Measurements from ENCODE around the gene SAFB2.

The SAFB2 gene

GRCh38 chr19:5637971-5638370 lies 15.4 kb upstream of the SAFB2 start:
- TF ChIP-seq CTCF (IDR thresholded peaks at IDR 0.05; ENCODE audit: low read depth, low read length) = no peak
- H3K4me3 ChIP-seq (ENCODE audit: low read depth, low read length) = no peak overlapping the region

DNA sequence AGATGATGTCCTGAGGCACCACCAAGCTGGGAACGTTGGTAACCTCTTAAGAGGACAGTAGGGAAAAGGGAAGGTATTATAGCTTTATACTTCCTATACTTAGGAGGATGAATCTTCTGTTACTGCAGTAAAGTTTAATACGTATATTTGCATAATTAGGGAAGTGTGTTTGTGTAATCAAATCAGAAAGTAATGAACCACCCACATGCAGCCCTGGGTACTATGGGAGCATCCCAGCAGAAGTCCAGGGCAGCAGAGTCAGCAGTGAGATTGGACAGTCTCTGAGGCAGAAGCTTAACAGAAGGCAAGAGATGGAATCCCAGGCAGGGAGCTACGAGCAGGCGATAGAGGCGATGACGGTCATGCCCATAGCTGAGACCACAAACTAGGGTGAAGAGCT lies 12.9 kb upstream of the SAFB2 start:
- no peak overlapping the region for H3K4me3 ChIP-seq (ENCODE audit: low read depth, low read length)
- no peak for TF ChIP-seq CTCF (IDR thresholded peaks at IDR 0.05; ENCODE audit: low read depth, low read length)

- no peak overlapping the region for H3K4me3 ChIP-seq (ENCODE audit: low read depth, low read length)
- no peak for TF ChIP-seq CTCF (IDR thresholded peaks at IDR 0.05; ENCODE audit: low read depth, low read length)
These were observed 10.1 kb upstream of the SAFB2 start for GRCh38 chr19:5632657-5633056.

GRCh38 chr19:5632241-5632612 lies 9.7 kb upstream of the SAFB2 start:
- H3K4me3 ChIP-seq (ENCODE audit: low read depth, low read length) = no peak overlapping the region
- no peak for TF ChIP-seq CTCF (IDR thresholded peaks at IDR 0.05; ENCODE audit: low read depth, low read length)

DNA sequence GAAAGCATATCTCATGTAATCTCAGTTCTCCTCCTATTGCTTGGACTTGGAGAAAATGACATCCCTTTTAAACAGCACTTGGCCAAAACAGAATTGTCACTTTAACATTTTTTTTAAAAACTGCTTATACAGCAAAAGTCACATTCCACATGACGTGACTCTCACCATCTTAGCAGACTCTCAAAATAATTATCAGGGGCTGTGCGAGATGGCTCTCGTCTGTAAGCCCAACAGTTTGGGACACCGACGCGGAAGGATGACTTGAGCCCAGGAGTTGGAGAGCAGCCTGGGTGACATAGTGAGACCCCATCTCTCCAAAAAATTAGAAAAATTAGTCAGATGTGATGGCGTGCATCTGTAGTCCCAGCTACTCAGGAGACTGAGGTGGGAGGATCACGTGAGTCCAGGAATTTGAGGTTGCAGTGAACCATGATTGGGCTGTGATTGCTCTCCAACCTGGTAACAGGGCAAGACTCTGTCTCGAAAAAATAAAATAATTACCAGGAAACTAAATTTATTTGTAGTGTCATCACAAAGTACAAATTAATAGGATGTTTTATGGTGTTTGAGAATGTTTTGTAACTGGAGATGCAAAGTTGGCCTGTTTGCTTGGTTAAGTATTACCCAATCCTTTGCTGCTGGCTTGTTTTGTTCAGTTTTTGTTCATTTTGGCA lies 9.1 kb upstream of the SAFB2 start:
- no peak overlapping the region for H3K4me3 ChIP-seq (ENCODE audit: low read depth, low read length)
- TF ChIP-seq CTCF (IDR thresholded peaks at IDR 0.05; ENCODE audit: low read depth, low read length) = no peak

DNA sequence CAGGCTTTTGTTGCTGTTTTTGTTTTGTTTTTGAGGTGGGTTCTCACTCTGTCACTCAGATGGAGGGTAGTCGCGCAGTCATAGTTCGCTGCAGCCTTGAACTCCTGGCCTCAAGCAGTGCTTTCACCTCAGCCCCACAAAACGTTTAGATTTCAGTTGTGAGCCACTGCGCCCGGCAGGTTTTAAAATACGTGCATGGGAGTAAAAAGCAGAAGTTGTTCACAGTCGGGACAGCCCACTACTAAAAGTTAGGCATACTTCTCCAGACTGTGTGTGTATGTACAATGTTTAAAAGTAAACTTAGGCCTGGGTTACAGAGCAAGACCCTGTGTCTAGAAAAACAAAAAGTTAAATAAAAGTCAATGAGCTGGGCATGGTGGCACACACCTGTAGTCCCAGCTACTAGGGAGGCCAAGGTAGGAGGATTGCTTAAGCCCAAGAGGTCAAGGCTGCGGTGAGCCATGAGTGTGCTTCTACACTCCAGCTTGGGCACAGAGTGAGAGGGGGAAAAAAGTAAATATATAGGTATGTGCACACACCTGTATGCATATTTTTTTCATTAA lies 6.4 kb upstream of the SAFB2 start:
- no peak overlapping the region for H3K4me3 ChIP-seq (ENCODE audit: low read depth, low read length)
- TF ChIP-seq CTCF (IDR thresholded peaks at IDR 0.05; ENCODE audit: low read depth, low read length) = no peak

DNA sequence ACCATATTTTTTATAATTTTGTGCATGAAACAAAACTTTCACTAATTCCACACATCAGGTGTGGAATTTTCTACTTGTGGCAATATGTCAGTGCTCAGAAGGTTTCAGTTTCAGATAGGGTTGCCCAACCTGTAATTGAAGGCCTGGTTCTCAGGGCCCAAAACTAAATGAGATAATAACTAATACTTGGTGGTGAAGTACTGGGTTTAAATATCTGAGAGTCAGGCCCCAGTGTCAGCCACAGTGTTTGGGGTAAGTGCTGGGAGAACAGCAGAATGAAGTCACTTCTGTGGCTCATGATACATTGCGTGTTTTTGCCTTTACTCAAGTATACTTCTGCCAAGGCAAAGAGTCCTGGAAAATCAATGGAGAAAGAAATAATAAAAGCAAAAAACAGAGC lies 5.9 kb upstream of the SAFB2 start:
- no peak for TF ChIP-seq CTCF (IDR thresholded peaks at IDR 0.05; ENCODE audit: low read depth, low read length)
- no peak overlapping the region for H3K4me3 ChIP-seq (ENCODE audit: low read depth, low read length)

Measured in WI38 (cell line).